GM10266 (cell line): ENCODE data around the gene MIPEP.

ENCODE experiments used
- DNase-seq: peaks from one replicate; pipeline ENCODE4 v3.0.0; 2012; ENCODE audit errors: extremely low spot score
- CTCF ChIP-seq: IDR thresholded peaks from 2 replicates; pipeline ENCODE4 v1.5.1; 2012; ENCODE audit warnings: mild to moderate bottlenecking, low read depth; ENCODE audit not compliant: control insufficient read depth, insufficient read depth; ENCODE audit errors: missing control alignments

The MIPEP gene

GRCh38 chr13:23805821-23806220, 83.4 kb downstream of the MIPEP start:
- no peak for DNase-seq
- TF ChIP-seq CTCF, result no peak

GRCh38 chr13:23805122-23805521, 84.1 kb downstream of the MIPEP start:
- no peak for DNase-seq
- no peak for TF ChIP-seq CTCF

GRCh38 chr13:23804166-23804565, 85.0 kb downstream of the MIPEP start:
- no peak for TF ChIP-seq CTCF
- no peak for DNase-seq

- no peak for DNase-seq
- no peak for TF ChIP-seq CTCF
These were observed 88.1 kb downstream of the MIPEP start for GRCh38 chr13:23801141-23801540.

GRCh38 chr13:23799945-23800344, 89.3 kb downstream of the MIPEP start:
- no peak for TF ChIP-seq CTCF
- peak; percentile 33 for DNase-seq

- no peak for TF ChIP-seq CTCF
These were observed 91.8 kb downstream of the MIPEP start for GRCh38 chr13:23797276-23797903.

GRCh38 chr13:23796551-23796950, 92.6 kb downstream of the MIPEP start:
- no peak for TF ChIP-seq CTCF
- no peak for DNase-seq

More at GRCh38 chr13:23797276-23797903, 91.8 kb downstream of the MIPEP start:
- no peak for DNase-seq
